Suprapubic skin (tissue), 4 donors: ENCODE results near the gene DNAJC1.

Source experiments
- CTCF ChIP-seq, 2 donors: fragments of 200-600 bp in 1 of 2; fragments of 450-650 bp in 1 of 2; sonication (generic) in 1 of 2; IDR thresholded peaks; one replicate each; pipeline ENCODE4 v1.5.1; 2016 to 2019; ENCODE audit warnings: antibody characterized with exemption in 2 of 2, mild to moderate bottlenecking in 1 of 2, moderate library complexity in 1 of 2
- EP300 ChIP-seq: sonication (generic); formaldehyde crosslinking; IDR thresholded peaks from one replicate; pipeline ENCODE4 v1.6.1; 2017; ENCODE audit warnings: antibody characterized with exemption
- POLR2AphosphoS5 ChIP-seq, 3 donors: sonication (generic); formaldehyde crosslinking; IDR thresholded peaks; one replicate each; pipeline ENCODE4 v1.6.1; 2017; ENCODE audit warnings: antibody characterized with exemption in 3 of 3

- TF ChIP-seq POLR2AphosphoS5 (IDR thresholded peaks at IDR 0.05) (no peak), CTCF (IDR thresholded peaks at IDR 0.05) (no peak), EP300 (no peak)
Observed at GRCh38 chr10:21935439-21936023, 68.0 kb downstream of the DNAJC1 start.
